Bronchial epithelial cell (primary cell): ENCODE results near the gene GLI2. TPM values are rescaled to one million over a fixed set of nuclear protein-coding genes. Genes with fewer than 3 reads are reported as not detected.
A peak's percentile ranks its signal among the peaks of the same experiment; 100 is the strongest.

Source experiments
- DNase-seq: peaks from one replicate; pipeline ENCODE4 v3.0.0-alpha.2; 2010; ENCODE audit warnings: low read depth
- FAIRE-seq: peaks from 2 replicates; lab custom pipeline; 2011; peaks lifted over from hg19 to GRCh38; lab: Jason Lieb, UNC
- H3K27me3 ChIP-seq: 2 replicates; pipeline ENCODE4 v1.5.1; 2011; ENCODE audit warnings: low read length; ENCODE audit not compliant: control insufficient read depth, insufficient read depth
- H3K36me3 ChIP-seq: 2 replicates; pipeline ENCODE4 v1.5.1; 2011; ENCODE audit warnings: low read length; ENCODE audit not compliant: control insufficient read depth, insufficient read depth
- H3K4me3 ChIP-seq: 2 replicates; pipeline ENCODE4 v1.5.1; 2011; ENCODE audit warnings: mild to moderate bottlenecking, low read depth, low read length, control low read depth
- CTCF ChIP-seq: IDR thresholded peaks from 2 replicates; pipeline ENCODE4 v1.5.1; 2011; ENCODE audit warnings: mild to moderate bottlenecking, moderate library complexity, low read length, control low read depth, inconsistent platforms; ENCODE audit not compliant: insufficient read depth, severe bottlenecking
- total RNA-seq: library from RNA; depleted of rRNA; stranded (reverse); fragments of >200 nt; gene quantifications from 2 replicates; pipeline ENCODE4 v1.2.1, GENCODE V29; 2014

GLI2 gene
- total RNA-seq, 1 donor from 2014 or later = under 0.01 TPM

GRCh38 chr2:120700659-120701058, 35.0 kb upstream of the GLI2 start:
- no peak for DNase-seq
- Histone ChIP-seq H3K27me3 (peaks cover 4% of the 10 kb centered on the region), H3K36me3 (no peaks in the 10 kb centered on the region), H3K4me3 (no peak overlapping the region)
- TF ChIP-seq CTCF = no peak
- no peak for FAIRE-seq

- TF ChIP-seq CTCF = no peak
These were observed 34.6 kb upstream of the GLI2 start for GRCh38 chr2:120701096-120701495.

GRCh38 chr2:120701499-120701898, 34.2 kb upstream of the GLI2 start:
- H3K27me3 ChIP-seq = no peaks in the 10 kb centered on the region
- no peak for TF ChIP-seq CTCF
- no peaks in the 10 kb centered on the region for H3K36me3 ChIP-seq
- DNase-seq (no peak), FAIRE-seq (no peak)
- H3K4me3 ChIP-seq = no peak overlapping the region

More at GRCh38 chr2:120701096-120701495, 34.6 kb upstream of the GLI2 start:
- DNase-seq = no peak
- peaks cover 3% of the 10 kb centered on the region for H3K27me3 ChIP-seq
- no peak for FAIRE-seq
- H3K36me3 ChIP-seq = no peaks in the 10 kb centered on the region
- H3K4me3 ChIP-seq = no peak overlapping the region

- Histone ChIP-seq H3K4me3 (no peak overlapping the region), H3K36me3 (no peaks in the 10 kb centered on the region), H3K27me3 (no peaks in the 10 kb centered on the region)
- FAIRE-seq (no peak), DNase-seq (no peak)
- TF ChIP-seq CTCF = no peak
These were observed 33.6 kb upstream of the GLI2 start for GRCh38 chr2:120702061-120702460.

GRCh38 chr2:120702801-120703200, 32.9 kb upstream of the GLI2 start:
- H3K36me3 ChIP-seq = no peaks in the 10 kb centered on the region
- no peaks in the 10 kb centered on the region for H3K27me3 ChIP-seq
- no peak for TF ChIP-seq CTCF
- FAIRE-seq = no peak
- DNase-seq = no peak
- H3K4me3 ChIP-seq = no peak overlapping the region

- no peak for TF ChIP-seq CTCF
- DNase-seq (peak; percentile 63), FAIRE-seq (no peak)
- Histone ChIP-seq H3K27me3 (no peaks in the 10 kb centered on the region), H3K36me3 (no peaks in the 10 kb centered on the region), H3K4me3 (no peak overlapping the region)
These were observed 32.2 kb upstream of the GLI2 start for GRCh38 chr2:120703330-120703994.
